Neural cell (in vitro differentiated cells): ENCODE data around the gene DNAH8. TPM values are rescaled to one million over a fixed set of nuclear protein-coding genes. Genes with fewer than 3 reads are reported as not detected.

Experiments used
- H2AFZ ChIP-seq: fragments of 200-600, 300-800 bp; sonication (generic), shearing (Covaris generic); 2 replicates; pipeline ENCODE4 v1.6.0; 2014; ENCODE audit warnings: low read depth, mild to moderate bottlenecking, antibody characterized with exemption, low read length, moderate library complexity
- H3F3A ChIP-seq: fragments of 200-600 bp; shearing (Covaris generic); 2 replicates; pipeline ENCODE4 v1.6.1; 2016; ENCODE audit warnings: mild to moderate bottlenecking, moderate library complexity, mixed read lengths, antibody characterized with exemption, low read length; ENCODE audit not compliant: insufficient read depth, poor library complexity, severe bottlenecking
- H3K27ac ChIP-seq: fragments of 200-600, 300-800 bp; sonication (generic), shearing (Covaris generic); 2 replicates; pipeline ENCODE4 v1.5.1; 2014; ENCODE audit warnings: mild to moderate bottlenecking, low read length, moderate library complexity
- H3K27me3 ChIP-seq: fragments of 300-800, 200-600 bp; sonication (generic), shearing (Covaris generic); 2 replicates; pipeline ENCODE4 v1.6.0; 2014; ENCODE audit warnings: mild to moderate bottlenecking, low read depth, low read length, moderate library complexity; ENCODE audit not compliant: insufficient read depth
- H3K36me3 ChIP-seq: fragments of 300-800, 200-600 bp; sonication (generic), shearing (Covaris generic); 2 replicates; pipeline ENCODE4 v1.5.1; 2014; ENCODE audit warnings: mild to moderate bottlenecking, antibody characterized with exemption, low read length, moderate library complexity; ENCODE audit not compliant: insufficient read depth
- H3K4me2 ChIP-seq: fragments of 300-800, 200-600 bp; sonication (generic), shearing (Covaris generic); 2 replicates; pipeline ENCODE4 v1.6.0; 2014; ENCODE audit warnings: mild to moderate bottlenecking, low read length
- H3K4me3 ChIP-seq: fragments of 300-800, 200-600 bp; sonication (generic), shearing (Covaris generic); 2 replicates; pipeline ENCODE4 v1.5.1; 2014; ENCODE audit warnings: mild to moderate bottlenecking, low read length, moderate library complexity
- H3K79me2 ChIP-seq: fragments of 200-600 bp; shearing (Covaris generic); replicated peaks from 2 replicates; pipeline ENCODE4 v1.6.0; 2014; ENCODE audit warnings: mild to moderate bottlenecking, low read length, moderate library complexity; ENCODE audit not compliant: insufficient read depth
- H3K9ac ChIP-seq: fragments of 300-800, 200-600 bp; sonication (generic), shearing (Covaris generic); 2 replicates; pipeline ENCODE4 v1.6.1; 2016; ENCODE audit warnings: mild to moderate bottlenecking, low read length, mixed read lengths
- H3K9me2 ChIP-seq: fragments of 200-600 bp; shearing (Covaris generic); 2 replicates; pipeline ENCODE4 v1.6.1; 2016; ENCODE audit warnings: mild to moderate bottlenecking, low read length, mixed read lengths; ENCODE audit not compliant: insufficient read depth
- H3K9me3 ChIP-seq: fragments of 200-600, 300-800 bp; sonication (generic), shearing (Covaris generic); 2 replicates; pipeline ENCODE4 v1.6.1; 2016; ENCODE audit warnings: mild to moderate bottlenecking, mixed run types, low read length, moderate library complexity, mixed read lengths
- H4K20me1 ChIP-seq: fragments of 200-600 bp; shearing (Covaris generic); 2 replicates; pipeline ENCODE4 v1.6.1; 2016; ENCODE audit warnings: mild to moderate bottlenecking, mixed run types; ENCODE audit not compliant: insufficient read depth
- CTCF ChIP-seq: fragments of 450-650 bp; IDR thresholded peaks from 2 replicates; pipeline ENCODE4 v1.5.1; 2014; ENCODE audit warnings: antibody characterized with exemption, mild to moderate bottlenecking, moderate library complexity; ENCODE audit not compliant: poor library complexity, severe bottlenecking
- EP300 ChIP-seq: fragments of 450-650 bp; conservative IDR thresholded peaks from 2 replicates; pipeline ENCODE4 v1.6.1; 2014; ENCODE audit warnings: antibody characterized with exemption, mild to moderate bottlenecking, moderate library complexity; ENCODE audit not compliant: poor library complexity, severe bottlenecking
- EZH2 ChIP-seq: fragments of 200-600, 300-800 bp; shearing (Covaris generic), sonication (generic); IDR thresholded peaks from 2 replicates; pipeline ENCODE4 v1.6.1; 2014; ENCODE audit warnings: antibody characterized with exemption, low read length, borderline replicate concordance, mild to moderate bottlenecking; ENCODE audit not compliant: insufficient read depth, poor library complexity, severe bottlenecking
- MXI1 ChIP-seq: fragments of 450-650 bp; conservative IDR thresholded peaks from 2 replicates; pipeline ENCODE4 v1.6.1; 2014; ENCODE audit warnings: antibody characterized with exemption, mild to moderate bottlenecking; ENCODE audit not compliant: poor library complexity, severe bottlenecking
- POLR2AphosphoS5 ChIP-seq: IDR thresholded peaks from 2 replicates; pipeline ENCODE4 v1.6.1; 2012
- RAD21 ChIP-seq: fragments of 450-650 bp; conservative IDR thresholded peaks from 2 replicates; pipeline ENCODE4 v1.6.1; 2014; ENCODE audit warnings: antibody characterized with exemption, mild to moderate bottlenecking, moderate library complexity
- REST ChIP-seq: IDR thresholded peaks from 2 replicates; pipeline ENCODE4 v1.6.1; 2012; ENCODE audit warnings: borderline replicate concordance
- SMC3 ChIP-seq: fragments of 450-650 bp; conservative IDR thresholded peaks from 2 replicates; pipeline ENCODE4 v1.6.1; 2014; ENCODE audit warnings: antibody characterized with exemption, mild to moderate bottlenecking, moderate library complexity; ENCODE audit not compliant: poor library complexity
- TAF1 ChIP-seq: IDR thresholded peaks from 2 replicates; pipeline ENCODE4 v1.6.1; 2012; ENCODE audit warnings: low read depth
- polyA plus RNA-seq: library from polyadenylated mRNA; depleted of rRNA; stranded (reverse); fragments of >200 nt; gene quantifications from 2 replicates; pipeline ENCODE4 v1.2.3, GENCODE V29; 2014

Gene DNAH8
- polyA plus RNA-seq, 1 donor from 2014 or later, result 0.07 TPM

- H3K36me3 ChIP-seq, result no peaks in the 10 kb centered on the region
- no peaks in the 10 kb centered on the region for H3F3A ChIP-seq
- no peak overlapping the region for H3K4me3 ChIP-seq
- H3K79me2 ChIP-seq, result peaks cover 16% of the 10 kb centered on the region
- H3K4me2 ChIP-seq, result no peak overlapping the region
- no peaks in the 10 kb centered on the region for H3K9me3 ChIP-seq
- no peak overlapping the region for H2AFZ ChIP-seq
- TF ChIP-seq RAD21, result no peak
- TF ChIP-seq POLR2AphosphoS5, result no peak
- no peaks in the 10 kb centered on the region for H4K20me1 ChIP-seq
- H3K9ac ChIP-seq, result no peak overlapping the region
- H3K27ac ChIP-seq, result no peak overlapping the region
- no peaks in the 10 kb centered on the region for H3K27me3 ChIP-seq
- H3K9me2 ChIP-seq, result no peaks in the 10 kb centered on the region
Measured at GRCh38 chr6:38688579-38689087, 26.5 kb upstream of the DNAH8 start.

- Histone ChIP-seq H3K9ac (no peak overlapping the region), H3K4me2 (no peak overlapping the region), H4K20me1 (no peaks in the 10 kb centered on the region), H3K9me3 (no peaks in the 10 kb centered on the region), H3K36me3 (no peaks in the 10 kb centered on the region), H3K4me3 (no peak overlapping the region), H3K27me3 (no peaks in the 10 kb centered on the region), H3F3A (no peaks in the 10 kb centered on the region), H3K79me2 (peaks cover 7% of the 10 kb centered on the region), H3K9me2 (no peaks in the 10 kb centered on the region), H2AFZ (no peak overlapping the region), H3K27ac (no peak overlapping the region)
- TF ChIP-seq EP300, result no peak
- no peak for TF ChIP-seq POLR2AphosphoS5
- no peak for TF ChIP-seq MXI1
- no peak for TF ChIP-seq TAF1
- TF ChIP-seq REST, result no peak
- TF ChIP-seq CTCF, result no peak
- no peak for TF ChIP-seq EZH2
- no peak for TF ChIP-seq RAD21
- no peak for TF ChIP-seq SMC3
Measured at GRCh38 chr6:38695227-38695900, 19.7 kb upstream of the DNAH8 start.
